Neutrophil (primary cell): ENCODE data around the gene RNF208.

Experiments
- H3K27ac ChIP-seq: fragments of 200-600 bp; sonication (generic); 2 replicates; pipeline ENCODE4 v1.5.1; 2016; ENCODE audit warnings: mild to moderate bottlenecking, moderate library complexity
- H3K27me3 ChIP-seq: fragments of 200-600 bp; sonication (generic); 2 replicates; pipeline ENCODE4 v1.6.0; 2016; ENCODE audit warnings: mild to moderate bottlenecking
- H3K36me3 ChIP-seq: fragments of 200-600 bp; sonication (generic); 2 replicates; pipeline ENCODE4 v1.5.1; 2017
- H3K4me1 ChIP-seq, 2 experiments: fragments of 200-600 bp in 1 of 2; sonication (generic) in 1 of 2; 1 replicate in 1 of 2; 2 replicates in 1 of 2; pipeline versions ENCODE4 v1.5.1 to v1.6.1; 2013 to 2016; ENCODE audit warnings: low read depth in 1 of 2, low read length in 1 of 2, mild to moderate bottlenecking in 1 of 2, moderate library complexity in 1 of 2; ENCODE audit not compliant: control insufficient read depth in 1 of 2, insufficient read depth in 1 of 2
- H3K4me3 ChIP-seq, 2 experiments: fragments of 200-600 bp in 1 of 2; sonication (generic) in 1 of 2; 1 replicate in 1 of 2; 2 replicates in 1 of 2; pipeline ENCODE4 v1.5.1; 2013 to 2016; ENCODE audit warnings: low read depth in 1 of 2, low read length in 1 of 2, mild to moderate bottlenecking in 1 of 2, moderate library complexity in 1 of 2
- H3K9me3 ChIP-seq: fragments of 200-600 bp; sonication (generic); 2 replicates; pipeline ENCODE4 v1.5.1; 2016
- TF ChIP-seq, protein P1 (sequence below): fragments of 200-600 bp; sonication (generic); IDR thresholded peaks from 2 replicates; pipeline ENCODE4 v1.5.1; 2016; ENCODE audit warnings: antibody characterized with exemption

The RNF208 gene

DNA sequence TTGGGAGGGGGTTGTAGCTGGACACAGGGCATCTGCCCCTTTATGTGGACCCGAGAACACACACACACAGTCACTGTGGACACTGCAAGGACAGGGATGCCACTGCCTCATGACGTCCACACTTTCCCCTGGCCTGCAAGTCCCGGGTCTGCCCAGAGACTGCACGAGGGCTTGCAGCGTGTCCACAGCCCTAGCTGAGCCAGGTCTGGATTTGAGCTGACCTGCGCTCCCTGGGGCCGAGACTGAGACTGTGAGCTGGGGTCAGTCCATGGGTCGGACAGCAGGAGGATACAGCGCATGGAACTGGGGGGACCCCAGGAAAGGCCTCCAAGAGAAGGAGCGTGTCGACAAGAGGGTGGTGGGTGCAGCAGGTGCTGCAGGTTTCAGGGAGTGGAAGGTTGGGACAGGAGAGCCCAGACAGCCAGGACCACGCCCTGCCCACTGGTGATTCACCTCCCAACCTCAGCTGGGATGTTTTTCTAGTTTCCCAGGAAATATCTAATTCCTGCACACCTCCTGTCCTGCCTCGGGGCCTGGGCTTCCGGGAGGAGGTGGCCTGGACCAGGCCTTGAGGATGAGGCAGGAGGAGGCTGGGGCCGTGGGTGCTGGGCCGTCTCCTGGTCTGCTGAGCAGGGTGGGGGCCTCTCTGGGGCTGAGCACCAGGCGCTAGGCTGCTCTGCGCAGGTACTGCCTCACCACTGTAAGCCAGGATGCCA lies 4.5 kb upstream of the RNF208 start:
- TF ChIP-seq, protein P1, sequence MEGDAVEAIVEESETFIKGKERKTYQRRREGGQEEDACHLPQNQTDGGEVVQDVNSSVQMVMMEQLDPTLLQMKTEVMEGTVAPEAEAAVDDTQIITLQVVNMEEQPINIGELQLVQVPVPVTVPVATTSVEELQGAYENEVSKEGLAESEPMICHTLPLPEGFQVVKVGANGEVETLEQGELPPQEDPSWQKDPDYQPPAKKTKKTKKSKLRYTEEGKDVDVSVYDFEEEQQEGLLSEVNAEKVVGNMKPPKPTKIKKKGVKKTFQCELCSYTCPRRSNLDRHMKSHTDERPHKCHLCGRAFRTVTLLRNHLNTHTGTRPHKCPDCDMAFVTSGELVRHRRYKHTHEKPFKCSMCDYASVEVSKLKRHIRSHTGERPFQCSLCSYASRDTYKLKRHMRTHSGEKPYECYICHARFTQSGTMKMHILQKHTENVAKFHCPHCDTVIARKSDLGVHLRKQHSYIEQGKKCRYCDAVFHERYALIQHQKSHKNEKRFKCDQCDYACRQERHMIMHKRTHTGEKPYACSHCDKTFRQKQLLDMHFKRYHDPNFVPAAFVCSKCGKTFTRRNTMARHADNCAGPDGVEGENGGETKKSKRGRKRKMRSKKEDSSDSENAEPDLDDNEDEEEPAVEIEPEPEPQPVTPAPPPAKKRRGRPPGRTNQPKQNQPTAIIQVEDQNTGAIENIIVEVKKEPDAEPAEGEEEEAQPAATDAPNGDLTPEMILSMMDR: no peak
- peaks cover 15 to 28% of the 10 kb centered on the region in 2 experiments for H3K4me1 ChIP-seq
- H3K27me3 ChIP-seq: peaks cover 79% of the 10 kb centered on the region
- H3K27ac ChIP-seq: no peak overlapping the region
- H3K9me3 ChIP-seq: no peaks in the 10 kb centered on the region
- no peaks in the 10 kb centered on the region for H3K36me3 ChIP-seq
- no peak overlapping the region for H3K4me3 ChIP-seq

DNA sequence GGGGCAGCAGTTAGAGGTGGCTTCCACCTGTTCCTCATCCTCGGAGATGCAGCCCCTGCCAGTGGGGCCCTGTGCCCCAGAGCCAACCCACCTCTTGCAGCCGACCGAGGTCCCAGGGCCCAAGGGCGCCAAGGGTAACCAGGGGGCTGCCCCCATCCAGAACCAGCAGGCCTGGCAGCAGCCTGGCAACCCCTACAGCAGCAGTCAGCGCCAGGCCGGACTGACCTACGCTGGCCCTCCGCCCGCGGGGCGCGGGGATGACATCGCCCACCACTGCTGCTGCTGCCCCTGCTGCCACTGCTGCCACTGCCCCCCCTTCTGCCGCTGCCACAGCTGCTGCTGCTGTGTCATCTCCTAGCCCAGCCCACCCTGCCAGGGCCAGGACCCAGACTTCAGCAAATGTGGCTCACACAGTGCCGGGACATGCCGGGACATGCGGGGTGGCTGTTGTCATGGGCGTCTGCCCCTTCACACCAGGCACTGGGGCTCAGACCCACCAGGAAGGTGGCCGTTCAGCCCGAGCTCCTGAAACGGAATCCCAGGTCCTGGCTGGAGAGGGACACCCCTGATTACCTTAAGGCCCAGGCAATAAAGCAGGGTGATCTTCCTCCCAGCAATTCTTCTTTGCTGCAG lies 3.8 kb upstream of the RNF208 start:
- no peaks in the 10 kb centered on the region for H3K36me3 ChIP-seq
- TF ChIP-seq, protein P1: no peak
- H3K9me3 ChIP-seq: no peaks in the 10 kb centered on the region
- H3K27me3 ChIP-seq: peaks cover 86% of the 10 kb centered on the region
- no peak overlapping the region for H3K4me3 ChIP-seq
- H3K4me1 ChIP-seq: peaks cover 15 to 30% of the 10 kb centered on the region in 2 experiments
- no peak overlapping the region for H3K27ac ChIP-seq

DNA sequence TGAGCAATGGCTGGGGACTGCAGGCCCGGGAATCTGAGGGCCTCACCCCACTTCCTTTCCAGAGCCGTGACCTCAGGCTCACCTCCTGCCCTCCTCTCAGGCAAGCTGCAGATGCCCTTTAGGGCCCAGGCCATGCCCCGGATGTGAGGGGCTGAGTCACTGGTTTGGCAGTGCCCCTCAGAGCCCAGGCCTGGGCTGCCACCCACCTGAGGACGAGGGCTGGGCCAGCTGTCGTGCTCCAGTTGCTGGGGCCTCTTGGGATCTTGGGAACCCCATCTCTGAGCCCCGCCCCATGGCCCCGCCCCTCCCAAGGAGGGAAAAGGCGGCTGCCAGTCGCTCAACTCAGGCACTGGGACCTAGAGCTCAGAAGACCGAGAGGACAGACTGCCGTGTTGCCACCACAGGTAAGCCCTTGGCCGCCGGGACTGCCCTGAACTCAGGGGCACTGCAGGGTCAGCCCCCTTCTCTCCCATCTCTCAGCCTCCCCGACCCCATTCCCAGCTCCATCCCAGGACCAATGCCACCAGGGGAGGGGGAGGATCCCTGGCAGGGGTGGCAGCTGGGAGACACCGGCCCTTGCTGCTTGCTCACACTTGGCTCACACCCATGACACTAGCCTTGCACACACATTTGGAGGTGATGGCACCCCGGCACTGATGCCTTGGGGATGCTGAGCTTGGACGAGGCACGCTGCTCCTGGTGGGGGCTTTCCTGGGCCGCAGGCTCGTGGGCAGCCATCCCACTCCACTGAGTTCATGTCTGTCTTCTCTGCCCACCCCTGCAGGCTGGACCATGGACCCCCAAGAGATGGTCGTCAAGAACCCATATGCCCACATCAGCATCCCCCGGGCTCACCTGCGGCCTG lies 3.0 kb upstream of the RNF208 start, which contains the start of gene CYSRT1:
TSS of gene CYSRT1 (plus strand) at position 345 of the 865 bp plus-strand sequence. CDS start at position 793, 448 bp downstream.
- H3K4me1 ChIP-seq: peaks cover 15 to 30% of the 10 kb centered on the region in 2 experiments
- H3K9me3 ChIP-seq: no peaks in the 10 kb centered on the region
- no peaks in the 10 kb centered on the region for H3K36me3 ChIP-seq
- TF ChIP-seq, protein P1: no peak
- peak within 1 kb of the TSS; percentile 84 to 94 for H3K4me3 ChIP-seq
- H3K27ac ChIP-seq: peak within 1 kb of the TSS; percentile 87
- peaks cover 88% of the 10 kb centered on the region for H3K27me3 ChIP-seq

DNA sequence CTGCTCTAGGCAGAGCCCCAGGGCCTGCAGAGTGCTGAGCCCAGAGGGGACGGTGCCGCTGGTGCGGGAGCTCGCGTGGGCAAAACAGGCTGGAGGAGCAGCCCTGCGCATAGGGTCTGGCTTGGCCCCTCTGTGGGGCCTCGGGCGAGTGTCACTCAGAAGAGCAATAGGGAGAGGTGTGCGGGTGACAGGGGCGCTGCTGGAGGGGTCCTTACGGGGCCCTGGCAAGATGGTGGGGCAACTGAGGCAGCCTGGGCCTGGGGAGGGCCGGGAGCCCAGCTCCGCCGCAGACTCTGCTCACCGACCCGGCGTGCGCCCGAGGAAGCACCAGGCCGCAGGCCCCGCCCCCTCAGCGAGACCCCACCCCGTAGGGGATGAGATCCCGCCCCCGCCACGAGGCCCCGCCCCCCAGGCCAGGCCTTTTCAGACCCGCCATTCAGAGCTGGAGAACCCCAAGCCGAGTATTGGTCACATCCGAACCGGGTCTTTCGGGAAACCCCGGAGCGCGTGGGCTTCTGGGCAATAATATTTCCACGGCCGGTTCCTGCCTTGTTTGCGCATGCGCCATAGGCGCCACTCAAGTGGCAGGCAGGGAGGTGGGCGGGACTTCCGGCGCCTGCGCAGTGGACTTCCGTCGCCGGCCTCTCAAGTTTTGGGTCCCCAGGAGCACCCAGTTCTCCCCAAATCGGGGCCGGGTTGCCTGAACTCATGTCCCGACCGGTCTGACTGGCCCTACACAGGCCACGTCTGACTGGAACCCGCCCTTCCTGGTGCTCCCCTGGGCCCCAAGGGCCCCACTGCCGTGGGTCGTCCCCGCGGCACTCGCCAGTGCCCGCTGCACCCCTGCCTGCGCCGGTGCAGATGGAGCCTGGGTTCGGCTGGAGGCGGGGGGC lies 1.3 kb upstream of the RNF208 start:
- no peaks in the 10 kb centered on the region for H3K9me3 ChIP-seq
- peak overlapping the region; percentile 87 for H3K27ac ChIP-seq
- peaks cover 15 to 30% of the 10 kb centered on the region in 2 experiments for H3K4me1 ChIP-seq
- H3K4me3 ChIP-seq: peak overlapping the region; percentile 84 to 94
- peaks cover 2% of the 10 kb centered on the region for H3K36me3 ChIP-seq
- TF ChIP-seq, protein P1: peak; percentile 26
- peaks cover 75% of the 10 kb centered on the region for H3K27me3 ChIP-seq
